Panc1 (cell line): ENCODE data around the gene AGAP1. TPM values are rescaled to one million over a fixed set of nuclear protein-coding genes. Genes with fewer than 3 reads are reported as not detected.

Experiments
- ATAC-seq: fragments of 200-7000 bp; cut with Tn5 transposase; 2 replicates; pipeline ENCODE4 v1.9.1; 2020; ENCODE audit warnings: mild to moderate bottlenecking, moderate library complexity
- BruUV-seq: library from RNA; stranded (reverse); fragments of 400-500 nt; replicated peaks from 2 replicates; lab custom pipeline; 2021; lab: Mats Ljungman, UMichigan
- CTCF ChIA-PET: fragments of 300-600 bp; sonication (Branson Sonifier 250); formaldehyde crosslinking; loops from one replicate; lab custom pipeline; 2022; ENCODE audit warnings: antibody characterized with exemption; lab: Charles Lee
- POLR2A ChIA-PET: fragments of 300-600 bp; sonication (Branson Sonifier 250); formaldehyde crosslinking; loops from one replicate; lab custom pipeline; 2022; ENCODE audit warnings: antibody characterized with exemption; lab: Charles Lee
- DNase-seq: peaks from one replicate; pipeline ENCODE4 v3.0.0-alpha.2; 2010; ENCODE audit warnings: low read depth, low spot score
- H3K27ac ChIP-seq: 2 replicates; pipeline ENCODE4 v1.5.1; 2011; ENCODE audit warnings: mild to moderate bottlenecking, low read length, inconsistent platforms
- H3K27me3 ChIP-seq: fragments of 200-500 bp; sonication (Bioruptor generic); 2 replicates; pipeline ENCODE4 v1.6.0; 2014; ENCODE audit warnings: low read length, inconsistent platforms; ENCODE audit not compliant: control insufficient read depth, insufficient read depth
- H3K36me3 ChIP-seq: fragments of 200-500 bp; sonication (Bioruptor generic); 2 replicates; pipeline ENCODE4 v1.5.1; 2014; ENCODE audit warnings: inconsistent platforms, mild to moderate bottlenecking, low read length, moderate library complexity; ENCODE audit not compliant: control insufficient read depth, insufficient read depth
- H3K4me1 ChIP-seq: 2 replicates; pipeline ENCODE4 v1.5.1; 2011; ENCODE audit warnings: inconsistent platforms, mild to moderate bottlenecking, low read length, moderate library complexity; ENCODE audit not compliant: control insufficient read depth, insufficient read depth
- H3K4me3 ChIP-seq, 2 experiments: 2 replicates each; pipeline ENCODE4 v1.5.1; 2011 to 2012; ENCODE audit warnings: low read depth in 2 of 2, low read length in 2 of 2, mild to moderate bottlenecking in 2 of 2, inconsistent platforms in 1 of 2, moderate library complexity in 1 of 2
- H3K9me3 ChIP-seq: fragments of 200-500 bp; sonication (Bioruptor generic); 2 replicates; pipeline ENCODE4 v1.5.1; 2014; ENCODE audit warnings: low read depth, mild to moderate bottlenecking, inconsistent platforms, low read length, moderate library complexity; ENCODE audit not compliant: control insufficient read depth, insufficient read depth
- POLR2AphosphoS5 ChIP-seq: IDR thresholded peaks from 2 replicates; pipeline ENCODE4 v1.6.1; 2012; ENCODE audit warnings: mild to moderate bottlenecking, low read depth, low read length, moderate library complexity
- SIN3A ChIP-seq: IDR thresholded peaks from 2 replicates; pipeline ENCODE4 v1.6.1; 2012; ENCODE audit warnings: low read depth, mild to moderate bottlenecking, low read length, moderate library complexity, borderline replicate concordance; ENCODE audit not compliant: insufficient read depth
- TCF7L2 ChIP-seq: IDR thresholded peaks from 2 replicates; pipeline ENCODE4 v1.6.1; 2011; ENCODE audit warnings: mild to moderate bottlenecking, low read depth, low read length, inconsistent platforms
- in situ Hi-C: cut with HindIII; loops from 2 replicates; pipeline ENCODE4 v1.10.0; 2016; ENCODE audit warnings: low sequenced_read_pairs, low pct_unique_long_range_greater_than_20kb
- intact Hi-C: fragments of 100-400 bp; cut with micrococcal nuclease; formaldehyde crosslinking; loops from one replicate; pipeline ENCODE4 v1.10.0; 2022; ENCODE audit not compliant: unreplicated experiment
- total RNA-seq: library from RNA; stranded (reverse); gene quantifications from one replicate; pipeline ENCODE4 v1.2.1, GENCODE V29; 2021; ENCODE audit not compliant: unreplicated experiment
- TF ChIP-seq, protein P1 (sequence below), 2 experiments: IDR thresholded peaks; 2 replicates each; pipeline ENCODE4 v1.6.1; 2011 to 2012; ENCODE audit warnings: low read depth in 2 of 2, control low read depth in 1 of 2, low read length in 1 of 2, mild to moderate bottlenecking in 1 of 2, moderate library complexity in 1 of 2; ENCODE audit not compliant: insufficient read depth in 1 of 2
- TF ChIP-seq, protein P2 (sequence below): fragments of 450-650 bp; IDR thresholded peaks from 2 replicates; pipeline ENCODE4 v1.5.1; 2017; ENCODE audit warnings: mild to moderate bottlenecking

Gene AGAP1
- total RNA-seq, 1 experiment from 2014 or later, result 38.9 TPM

DNA sequence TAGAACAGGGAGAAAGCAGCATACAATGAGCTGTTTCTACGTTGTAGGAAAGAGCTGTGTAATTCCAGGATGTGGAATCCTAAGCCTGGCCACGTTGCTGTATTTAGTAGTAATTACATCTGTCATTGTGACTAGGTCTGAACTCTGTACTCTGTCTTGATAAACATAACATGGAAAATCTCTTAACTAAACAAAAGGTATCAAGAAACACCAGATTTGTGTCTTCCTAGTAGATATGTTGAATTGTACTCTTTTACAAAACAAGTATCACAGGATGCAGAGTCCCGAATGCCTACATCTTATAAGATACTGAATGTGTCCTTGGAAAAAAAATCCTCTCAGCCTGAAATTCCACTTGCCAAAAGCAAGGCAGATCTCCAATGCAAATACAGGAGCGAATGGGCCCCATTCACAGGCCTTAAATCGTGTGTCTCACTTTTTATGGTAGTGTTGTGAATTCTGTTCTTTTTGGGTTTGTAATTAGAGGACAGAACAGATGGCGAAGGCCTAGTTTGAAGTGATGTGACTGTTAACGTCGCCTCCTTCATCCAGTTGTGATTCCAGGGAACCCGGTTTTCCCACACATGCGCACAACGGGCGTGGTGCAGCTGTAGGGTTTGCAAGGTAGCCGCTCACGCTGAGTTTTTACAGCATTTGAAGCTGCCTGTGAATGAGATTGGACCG lies 427.8 kb downstream of the AGAP1 start:
- no peaks in the 10 kb centered on the region for H3K4me1 ChIP-seq
- POLR2A ChIA-PET, result no interaction called here
- no peaks in the 10 kb centered on the region for H3K27me3 ChIP-seq
- CTCF ChIA-PET, result no interaction called here
- no peak for ATAC-seq
- H3K36me3 ChIP-seq, result no peaks in the 10 kb centered on the region; the same call in 1 of the 2 replicates
- no peak for TF ChIP-seq TCF7L2
- no peak for TF ChIP-seq SIN3A
- no peak for TF ChIP-seq POLR2AphosphoS5
- TF ChIP-seq, protein P1, sequence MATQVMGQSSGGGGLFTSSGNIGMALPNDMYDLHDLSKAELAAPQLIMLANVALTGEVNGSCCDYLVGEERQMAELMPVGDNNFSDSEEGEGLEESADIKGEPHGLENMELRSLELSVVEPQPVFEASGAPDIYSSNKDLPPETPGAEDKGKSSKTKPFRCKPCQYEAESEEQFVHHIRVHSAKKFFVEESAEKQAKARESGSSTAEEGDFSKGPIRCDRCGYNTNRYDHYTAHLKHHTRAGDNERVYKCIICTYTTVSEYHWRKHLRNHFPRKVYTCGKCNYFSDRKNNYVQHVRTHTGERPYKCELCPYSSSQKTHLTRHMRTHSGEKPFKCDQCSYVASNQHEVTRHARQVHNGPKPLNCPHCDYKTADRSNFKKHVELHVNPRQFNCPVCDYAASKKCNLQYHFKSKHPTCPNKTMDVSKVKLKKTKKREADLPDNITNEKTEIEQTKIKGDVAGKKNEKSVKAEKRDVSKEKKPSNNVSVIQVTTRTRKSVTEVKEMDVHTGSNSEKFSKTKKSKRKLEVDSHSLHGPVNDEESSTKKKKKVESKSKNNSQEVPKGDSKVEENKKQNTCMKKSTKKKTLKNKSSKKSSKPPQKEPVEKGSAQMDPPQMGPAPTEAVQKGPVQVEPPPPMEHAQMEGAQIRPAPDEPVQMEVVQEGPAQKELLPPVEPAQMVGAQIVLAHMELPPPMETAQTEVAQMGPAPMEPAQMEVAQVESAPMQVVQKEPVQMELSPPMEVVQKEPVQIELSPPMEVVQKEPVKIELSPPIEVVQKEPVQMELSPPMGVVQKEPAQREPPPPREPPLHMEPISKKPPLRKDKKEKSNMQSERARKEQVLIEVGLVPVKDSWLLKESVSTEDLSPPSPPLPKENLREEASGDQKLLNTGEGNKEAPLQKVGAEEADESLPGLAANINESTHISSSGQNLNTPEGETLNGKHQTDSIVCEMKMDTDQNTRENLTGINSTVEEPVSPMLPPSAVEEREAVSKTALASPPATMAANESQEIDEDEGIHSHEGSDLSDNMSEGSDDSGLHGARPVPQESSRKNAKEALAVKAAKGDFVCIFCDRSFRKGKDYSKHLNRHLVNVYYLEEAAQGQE (IDR thresholded peaks at IDR 0.05; ENCODE audit: insufficient read depth in 1 of 2, low read depth in 2 of 2, low read length in 1 of 2), result no peak
- TF ChIP-seq, protein P2, sequence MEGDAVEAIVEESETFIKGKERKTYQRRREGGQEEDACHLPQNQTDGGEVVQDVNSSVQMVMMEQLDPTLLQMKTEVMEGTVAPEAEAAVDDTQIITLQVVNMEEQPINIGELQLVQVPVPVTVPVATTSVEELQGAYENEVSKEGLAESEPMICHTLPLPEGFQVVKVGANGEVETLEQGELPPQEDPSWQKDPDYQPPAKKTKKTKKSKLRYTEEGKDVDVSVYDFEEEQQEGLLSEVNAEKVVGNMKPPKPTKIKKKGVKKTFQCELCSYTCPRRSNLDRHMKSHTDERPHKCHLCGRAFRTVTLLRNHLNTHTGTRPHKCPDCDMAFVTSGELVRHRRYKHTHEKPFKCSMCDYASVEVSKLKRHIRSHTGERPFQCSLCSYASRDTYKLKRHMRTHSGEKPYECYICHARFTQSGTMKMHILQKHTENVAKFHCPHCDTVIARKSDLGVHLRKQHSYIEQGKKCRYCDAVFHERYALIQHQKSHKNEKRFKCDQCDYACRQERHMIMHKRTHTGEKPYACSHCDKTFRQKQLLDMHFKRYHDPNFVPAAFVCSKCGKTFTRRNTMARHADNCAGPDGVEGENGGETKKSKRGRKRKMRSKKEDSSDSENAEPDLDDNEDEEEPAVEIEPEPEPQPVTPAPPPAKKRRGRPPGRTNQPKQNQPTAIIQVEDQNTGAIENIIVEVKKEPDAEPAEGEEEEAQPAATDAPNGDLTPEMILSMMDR, result no peak
- DNase-seq, result no peak
- intact Hi-C loops (no loop called here), in situ Hi-C loops (no loop called here)
- no peak overlapping the region for H3K27ac ChIP-seq
- no peak overlapping the region for H3K4me3 ChIP-seq
- no TSS peak for BruUV-seq
- no peaks in the 10 kb centered on the region for H3K9me3 ChIP-seq

DNA sequence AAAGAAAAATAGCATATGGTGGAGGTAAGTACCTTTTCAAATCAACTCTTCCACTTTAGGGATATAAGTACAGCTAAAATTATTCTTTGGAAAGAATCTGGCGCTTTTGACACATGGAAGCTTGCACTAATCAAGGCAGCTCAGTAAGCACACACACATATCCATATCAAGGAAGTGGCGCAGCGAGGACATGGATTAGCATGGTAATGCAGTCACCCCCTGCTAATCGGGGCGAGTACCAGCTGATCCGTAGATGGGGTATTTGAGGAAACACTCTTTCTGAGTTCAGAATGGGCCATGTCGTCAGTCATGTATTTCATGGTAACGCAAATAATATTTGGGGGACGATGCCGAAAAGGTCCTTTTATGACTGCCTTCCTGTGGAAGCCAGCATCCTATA lies 429.0 kb downstream of the AGAP1 start:
- H3K36me3 ChIP-seq, result no peaks in the 10 kb centered on the region; the same call in 1 of the 2 replicates
- no peaks in the 10 kb centered on the region for H3K9me3 ChIP-seq
- DNase-seq, result no peak
- in situ Hi-C loops (no loop called here), intact Hi-C loops (no loop called here)
- no peak overlapping the region for H3K4me3 ChIP-seq
- ChIA-PET CTCF (no interaction called here), POLR2A (no interaction called here)
- H3K27ac ChIP-seq, result no peak overlapping the region
- no peaks in the 10 kb centered on the region for H3K4me1 ChIP-seq
- TF ChIP-seq, protein P2, result no peak
- TF ChIP-seq TCF7L2 (no peak), POLR2AphosphoS5 (no peak), SIN3A (no peak)
- TF ChIP-seq, protein P1 (IDR thresholded peaks at IDR 0.05; ENCODE audit: insufficient read depth in 1 of 2, low read depth in 2 of 2, low read length in 1 of 2), result no peak
- no peak for ATAC-seq
- no TSS peak for BruUV-seq
- no peaks in the 10 kb centered on the region for H3K27me3 ChIP-seq
